Fibroblast of skin of right quadriceps (primary cell): ENCODE results near the gene CAPN11.
"Not testable (repeated sequence)": the region's sequence is repeated elsewhere in the genome, so short reads cannot be mapped to it uniquely, and the experiment has no call there.

Source experiments
- DNase-seq: peaks from one replicate; pipeline ENCODE4 v3.0.0-alpha.2; 2013

Gene CAPN11

GRCh38 chr6:44132476-44132875 lies 26.1 kb upstream of the CAPN11 start:
- DNase-seq: no peak

DNA sequence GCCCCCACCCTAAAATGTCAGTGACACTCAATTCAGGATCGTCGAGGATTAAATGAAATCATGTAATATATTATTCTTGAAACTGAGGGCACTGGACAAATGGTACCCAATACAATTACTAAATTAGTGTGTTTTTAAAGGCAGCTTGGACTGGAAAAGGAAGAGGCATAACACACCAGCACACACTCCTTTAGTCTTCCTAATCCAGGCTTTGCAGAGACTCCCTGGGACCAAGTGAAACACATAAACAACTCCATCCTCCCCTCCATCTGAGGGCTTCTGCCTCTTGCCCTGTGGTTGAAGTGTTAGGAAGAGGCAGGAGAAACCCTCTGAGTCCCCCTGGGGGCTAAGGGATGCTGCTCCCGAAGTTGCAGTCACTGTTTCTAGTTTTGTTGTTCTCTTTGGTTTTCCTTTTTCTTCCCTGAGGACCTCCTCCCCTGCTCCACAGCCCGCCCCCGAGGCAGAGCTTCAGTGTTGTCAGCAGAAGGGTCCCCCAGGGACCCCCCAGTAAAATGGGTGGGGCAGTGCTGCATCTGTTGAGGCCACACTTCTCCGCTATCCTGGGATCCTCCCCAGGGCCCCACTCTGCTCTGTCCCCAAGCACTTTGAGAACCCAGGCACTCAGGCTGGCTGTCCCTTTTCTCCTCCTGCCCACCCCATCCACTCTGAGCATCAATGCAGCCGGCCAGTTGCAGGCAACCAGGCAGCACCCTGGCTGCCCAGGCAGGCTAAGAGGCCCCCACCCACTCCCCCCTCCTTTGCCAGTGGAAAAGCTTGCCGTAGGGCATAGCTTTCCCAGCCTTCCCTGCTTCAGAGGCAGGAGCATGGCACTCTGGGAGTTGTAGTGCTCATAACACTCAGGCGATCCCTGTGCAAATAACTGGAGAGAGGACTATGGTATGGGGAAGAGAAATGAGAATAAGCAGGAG lies 25.4 kb upstream of the CAPN11 start:
- DNase-seq: peak; percentile 35

GRCh38 chr6:44133981-44134711 lies 24.5 kb upstream of the CAPN11 start:
- DNase-seq: no peak

GRCh38 chr6:44135173-44135758 lies 23.4 kb upstream of the CAPN11 start:
- no peak for DNase-seq

- DNase-seq: no peak
These were observed 22.7 kb upstream of the CAPN11 start for GRCh38 chr6:44135875-44136274.

GRCh38 chr6:44138717-44139350 lies 19.8 kb upstream of the CAPN11 start:
- DNase-seq: no peak

GRCh38 chr6:44139351-44139743 lies 19.3 kb upstream of the CAPN11 start:
- no peak for DNase-seq

GRCh38 chr6:44142835-44143234 lies 15.8 kb upstream of the CAPN11 start:
- no peak for DNase-seq

DNA sequence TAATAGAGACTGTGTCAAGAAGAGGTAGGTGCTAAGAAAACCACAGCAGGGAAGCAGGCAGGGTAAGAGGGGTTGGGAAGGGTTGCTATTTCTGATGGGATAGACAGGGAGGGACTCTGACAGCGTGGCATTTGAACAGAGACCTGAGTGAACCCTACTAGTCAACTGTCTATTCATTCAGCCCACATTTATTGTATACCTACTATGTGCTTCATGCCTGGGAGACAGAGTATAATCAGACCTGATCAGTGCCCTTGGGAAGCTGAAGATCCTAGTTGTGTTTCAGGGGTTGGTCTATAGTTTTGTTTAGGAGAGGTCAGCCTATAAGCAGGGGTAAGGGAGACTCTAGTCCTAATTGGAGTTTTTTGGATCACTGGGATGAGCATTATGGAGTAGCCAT lies 14.9 kb upstream of the CAPN11 start:
- no peak for DNase-seq

DNA sequence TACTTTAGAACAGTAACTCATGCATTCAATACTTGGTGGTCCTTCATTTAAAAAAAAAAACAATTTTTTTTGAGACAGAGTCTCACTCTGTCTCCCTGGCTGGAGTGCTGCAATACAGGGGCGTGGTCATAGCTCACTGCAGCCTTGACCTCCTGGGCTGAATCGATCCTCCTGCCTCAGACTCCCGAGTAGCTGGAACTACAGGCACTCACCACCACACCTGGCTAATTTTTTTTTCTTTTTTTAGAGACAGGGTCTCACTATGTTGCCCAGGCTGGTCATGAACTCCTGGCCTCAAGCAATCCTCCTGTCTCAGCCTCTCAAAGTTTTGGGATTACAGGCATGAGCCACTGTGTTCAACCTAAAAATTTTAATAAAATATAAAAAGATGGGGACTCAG lies 14.1 kb upstream of the CAPN11 start:
- not testable (repeated sequence) for DNase-seq

- DNase-seq: no peak
These were observed 12.8 kb upstream of the CAPN11 start for GRCh38 chr6:44145839-44146238.

GRCh38 chr6:44146685-44147084 lies 11.9 kb upstream of the CAPN11 start:
- DNase-seq: no peak

GRCh38 chr6:44147256-44147655 lies 11.4 kb upstream of the CAPN11 start:
- no peak for DNase-seq

- no peak for DNase-seq
These were observed 10.3 kb upstream of the CAPN11 start for GRCh38 chr6:44148306-44148705.

DNA sequence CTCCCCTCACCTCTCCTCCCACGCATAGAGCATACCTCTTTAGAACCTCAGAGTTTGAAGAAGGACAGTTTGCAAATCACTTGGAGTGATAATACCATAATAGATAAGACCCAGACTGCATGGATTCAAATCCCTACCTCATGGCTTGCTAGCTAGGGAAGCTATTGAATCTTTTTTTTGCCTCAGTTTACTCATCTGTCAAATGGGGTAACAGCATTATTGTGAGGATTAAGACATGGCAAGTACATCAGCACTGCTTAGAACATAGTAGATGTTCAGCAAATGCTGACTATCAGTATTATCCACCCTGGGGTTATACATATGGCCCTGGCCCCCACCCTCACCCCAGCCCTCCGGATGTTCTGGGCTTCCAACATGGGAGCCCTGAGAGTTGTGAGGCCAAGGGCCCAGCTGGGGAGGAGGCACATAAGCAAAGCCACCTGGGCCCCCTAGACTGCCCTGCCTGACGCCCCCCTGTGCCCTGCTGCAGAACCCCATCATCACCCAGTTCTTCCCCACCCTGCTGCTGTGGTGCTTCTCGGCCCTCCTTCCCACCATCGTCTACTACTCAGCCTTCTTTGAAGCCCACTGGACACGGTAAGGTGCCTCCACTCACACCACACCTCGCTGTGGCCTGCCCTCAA lies 9.1 kb upstream of the CAPN11 start:
- no peak for DNase-seq

DNA sequence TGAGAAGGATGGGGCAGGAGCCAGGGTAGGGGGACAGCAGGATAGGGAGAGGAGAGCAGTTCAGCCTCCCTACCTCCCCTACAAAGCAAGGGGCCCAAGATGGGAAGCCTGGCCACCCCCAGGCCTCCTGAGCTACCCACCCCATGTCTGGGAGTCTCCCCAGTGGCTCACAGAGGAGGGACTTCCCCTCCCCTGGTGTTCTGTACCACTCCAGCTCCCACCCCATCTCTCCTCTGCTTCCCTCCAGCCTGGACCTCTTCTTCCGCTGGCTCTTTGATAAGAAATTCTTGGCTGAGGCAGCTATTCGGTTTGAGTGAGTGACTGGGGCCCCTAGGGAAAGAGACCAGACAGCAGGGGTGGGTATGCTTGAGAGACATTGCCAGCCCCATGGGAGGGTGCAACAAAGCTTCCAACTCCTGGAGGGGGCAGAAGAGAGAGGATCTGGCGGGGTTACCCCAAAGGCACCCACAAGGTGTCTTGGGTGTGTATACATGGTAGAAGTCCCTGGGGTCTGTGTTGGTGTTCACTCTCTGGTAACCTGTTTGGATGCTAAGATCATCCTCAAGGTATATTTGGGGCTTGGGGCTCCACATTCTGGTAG lies 8.2 kb upstream of the CAPN11 start:
- DNase-seq: no peak

DNA sequence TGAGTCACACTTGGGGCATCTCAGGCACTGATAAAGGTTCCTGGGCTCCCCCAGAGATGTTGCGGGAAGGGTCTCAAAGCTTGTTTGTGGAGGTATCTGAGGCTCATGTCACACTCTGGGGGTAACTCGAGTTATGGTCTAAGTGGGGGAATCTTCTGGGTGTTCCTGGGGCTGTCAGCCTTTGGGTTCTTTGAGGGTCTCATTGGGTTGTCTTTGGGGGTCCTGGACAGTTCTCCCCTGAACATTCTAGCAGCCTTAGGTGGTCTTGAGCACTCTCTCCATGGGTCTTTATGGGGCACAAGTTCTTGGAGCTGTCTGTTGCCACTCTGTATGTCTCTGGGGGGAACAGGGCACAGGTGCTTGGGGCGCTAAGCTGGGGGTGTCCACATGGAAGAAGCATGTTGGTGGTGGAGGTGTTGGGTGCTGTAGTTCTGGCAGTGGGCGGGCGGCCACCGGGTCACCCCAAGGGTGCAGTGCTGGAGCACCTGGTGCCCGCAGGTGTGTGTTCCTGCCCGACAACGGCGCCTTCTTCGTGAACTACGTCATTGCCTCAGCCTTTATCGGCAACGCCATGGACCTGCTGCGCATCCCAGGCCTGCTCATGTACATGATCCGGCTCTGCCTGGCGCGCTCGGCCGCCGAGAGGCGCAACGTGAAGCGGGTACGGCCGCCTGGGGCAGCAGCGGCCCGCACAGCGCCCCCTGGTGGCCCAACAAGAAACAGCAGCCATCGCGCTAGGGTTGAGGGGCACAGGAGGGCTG lies 7.1 kb upstream of the CAPN11 start:
- DNase-seq: peak; percentile 55

DNA sequence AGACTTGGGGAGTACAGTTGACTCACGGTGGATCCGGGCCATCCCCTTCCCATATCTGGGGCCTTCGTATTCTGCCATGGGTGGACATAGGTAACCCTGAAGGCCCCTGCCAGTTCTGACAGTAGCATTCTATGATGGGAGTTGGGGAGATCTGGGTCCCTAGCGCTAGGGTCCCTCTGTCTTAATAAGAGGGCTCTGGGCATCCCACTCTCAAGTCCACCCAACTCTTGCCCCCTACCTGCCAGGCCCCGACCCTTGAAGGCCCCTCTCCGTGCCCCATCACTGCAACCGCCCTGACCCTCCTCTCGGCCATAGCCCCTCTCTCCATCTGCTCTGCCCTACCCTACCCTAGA lies 6.5 kb upstream of the CAPN11 start:
- DNase-seq: no peak

GRCh38 chr6:44152533-44152932 lies 6.1 kb upstream of the CAPN11 start:
- DNase-seq: no peak

DNA sequence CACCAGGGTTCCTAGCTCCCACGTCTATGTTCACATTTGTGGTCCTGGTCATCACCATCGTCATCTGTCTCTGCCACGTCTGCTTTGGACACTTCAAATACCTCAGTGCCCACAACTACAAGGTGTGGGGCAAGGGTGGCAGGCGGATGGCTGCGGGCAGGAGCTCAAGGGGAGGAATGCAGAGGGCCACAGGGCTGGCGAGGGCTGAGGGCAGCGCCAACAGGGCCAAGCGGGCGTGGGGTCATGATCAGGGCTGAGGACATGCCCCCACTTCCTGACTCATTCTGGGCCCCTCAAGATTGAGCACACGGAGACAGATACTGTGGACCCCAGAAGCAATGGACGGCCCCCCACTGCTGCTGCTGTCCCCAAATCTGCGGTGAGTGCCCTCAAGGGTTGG lies 4.6 kb upstream of the CAPN11 start:
- no peak for DNase-seq

DNA sequence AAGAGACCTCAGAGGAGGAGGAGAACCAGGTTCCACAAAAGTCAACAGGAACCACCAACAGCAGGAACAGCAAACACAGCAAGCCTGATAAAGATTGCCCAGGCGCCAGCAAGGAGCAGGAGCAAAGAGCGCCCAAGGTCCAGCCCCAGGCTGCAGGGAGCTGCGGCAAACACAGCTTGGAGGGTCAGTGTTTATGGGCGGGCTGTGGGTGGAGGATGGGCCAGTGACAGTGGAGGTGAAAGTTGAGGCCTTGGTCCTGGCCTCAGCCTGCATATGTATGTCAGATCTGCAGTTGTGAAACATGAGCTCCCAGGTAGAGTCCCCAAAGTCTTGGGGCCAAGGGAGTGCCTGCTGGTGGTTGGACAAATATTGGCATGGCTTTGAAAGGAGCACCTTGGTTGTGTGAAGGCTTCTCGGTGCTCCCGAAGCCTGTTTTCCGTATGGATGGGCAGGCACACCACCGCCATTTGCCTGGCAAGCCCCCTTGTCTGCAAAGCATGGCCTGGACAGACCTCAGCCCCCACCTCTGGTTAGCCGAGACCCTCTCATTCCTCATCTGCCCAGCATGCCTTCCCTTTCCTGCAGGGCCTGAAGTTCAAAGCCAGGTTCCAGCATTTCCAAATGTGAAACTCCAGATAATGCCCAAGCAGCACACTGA lies 2.0 kb upstream of the CAPN11 start:
- DNase-seq: no peak
